ENCODE measurements around the gene C2CD4D.
"Not testable (repeated sequence)": the region's sequence is repeated elsewhere in the genome, so short reads cannot be mapped to it uniquely, and the experiment has no call there.

C2CD4D gene

DNA sequence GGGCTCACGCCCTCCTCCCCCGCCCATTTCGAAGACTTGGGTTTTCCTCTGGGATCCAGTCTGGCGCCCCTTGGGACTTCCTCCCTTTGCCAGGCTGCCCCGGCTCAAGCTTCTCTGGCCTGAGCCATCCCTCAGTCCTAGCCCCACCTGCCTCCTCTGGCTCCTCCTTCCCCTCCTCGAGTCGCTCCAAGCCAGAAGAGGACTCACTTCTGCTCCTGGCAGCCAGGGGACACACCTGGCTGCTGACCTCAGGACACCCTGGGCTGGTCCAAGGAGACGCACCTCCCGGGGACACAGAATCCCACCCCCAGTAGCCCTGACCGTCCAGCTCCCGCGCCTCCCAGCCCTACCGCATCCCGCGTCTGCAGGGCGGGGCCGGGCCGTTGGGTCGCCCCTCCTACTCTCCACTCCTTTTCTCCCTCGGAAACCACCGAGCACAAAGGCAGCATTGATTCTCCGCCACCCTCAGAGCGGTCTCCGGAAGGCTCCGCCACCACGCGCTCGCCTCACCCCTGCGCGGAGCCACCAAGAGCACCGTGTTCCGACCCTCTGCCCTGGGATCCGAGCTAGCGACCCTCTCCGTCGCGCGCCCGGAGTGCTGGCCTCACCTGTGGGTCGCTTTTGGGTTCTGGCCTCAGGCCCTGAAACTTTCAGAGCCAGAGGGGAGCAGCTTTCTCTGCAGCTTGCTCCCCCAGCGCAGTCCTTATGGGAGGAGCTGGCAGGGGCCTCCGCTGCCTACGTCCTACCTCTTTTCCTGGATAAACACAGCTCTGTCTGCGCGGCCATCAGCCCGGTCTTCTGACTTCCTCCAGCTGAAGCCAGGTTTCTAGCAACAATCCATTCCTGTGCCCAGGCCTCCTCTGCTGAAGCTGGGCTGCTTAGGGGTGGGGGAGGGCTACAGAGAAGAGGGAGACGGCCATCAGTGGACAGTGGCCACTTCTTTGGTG, at the start of gene C2CD4D:
Gene C2CD4D, minus strand, starts transcription at position 364 of the 947 bp plus-strand sequence. CDS start 831 bp downstream, outside the sequence.
- no peak for DNase-seq (ENCODE audit: low read depth in 2 of 2)

- no peak for DNase-seq (ENCODE audit: low read depth in 2 of 2)
These were observed 49.5 kb upstream of the C2CD4D start for GRCh38 chr1:151888972-151889570.

DNA sequence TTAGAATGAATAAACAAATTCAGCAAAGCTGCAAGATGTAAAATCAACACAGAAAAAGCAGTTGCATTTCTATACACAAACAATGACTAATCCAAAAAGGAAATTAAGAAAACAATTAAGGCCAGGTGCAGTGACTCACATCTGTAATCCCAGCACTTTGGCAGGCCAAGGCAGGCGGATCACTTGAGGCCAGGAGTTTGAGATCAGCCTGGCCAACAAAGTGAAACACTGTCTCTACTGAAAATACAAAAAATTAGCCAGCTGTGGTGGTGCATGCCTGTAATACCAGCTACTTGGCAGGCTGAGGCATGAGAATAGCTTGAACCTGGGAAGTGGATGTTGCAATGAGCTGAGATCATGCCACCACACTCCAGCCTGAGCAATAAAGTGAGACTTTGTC, 47.4 kb upstream of the C2CD4D start:
- no peak for DNase-seq (ENCODE audit: low read depth in 2 of 2)

GRCh38 chr1:151885479-151885878, 45.9 kb upstream of the C2CD4D start:
- DNase-seq (ENCODE audit: low read depth in 2 of 2): no peak

- not testable (repeated sequence) for DNase-seq (ENCODE audit: low read depth in 2 of 2)
These were observed 45.3 kb upstream of the C2CD4D start for GRCh38 chr1:151884879-151885278.

GRCh38 chr1:151884445-151884844, 44.8 kb upstream of the C2CD4D start:
- not testable (repeated sequence) for DNase-seq (ENCODE audit: low read depth in 2 of 2)

DNA sequence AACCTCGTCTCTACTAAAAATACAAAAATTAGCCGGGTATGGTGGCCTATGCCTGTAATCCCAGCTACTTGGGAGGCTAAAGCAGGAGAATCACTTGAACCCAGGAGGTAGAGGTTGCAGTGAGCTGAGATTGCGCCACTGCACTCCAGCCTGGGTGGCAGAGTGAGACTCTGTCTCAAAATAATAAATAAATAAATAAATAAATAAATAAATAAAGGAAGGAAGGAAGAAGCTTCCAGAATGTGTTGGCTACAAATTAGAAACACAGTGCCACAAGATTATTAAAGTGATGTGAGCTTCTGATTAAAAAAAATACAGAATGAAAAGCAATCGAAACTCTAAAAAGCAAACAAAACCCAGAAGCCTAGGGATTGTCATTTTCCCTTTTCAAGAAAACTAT, 44.3 kb upstream of the C2CD4D start:
- DNase-seq (ENCODE audit: low read depth in 2 of 2): not testable (repeated sequence)

DNA sequence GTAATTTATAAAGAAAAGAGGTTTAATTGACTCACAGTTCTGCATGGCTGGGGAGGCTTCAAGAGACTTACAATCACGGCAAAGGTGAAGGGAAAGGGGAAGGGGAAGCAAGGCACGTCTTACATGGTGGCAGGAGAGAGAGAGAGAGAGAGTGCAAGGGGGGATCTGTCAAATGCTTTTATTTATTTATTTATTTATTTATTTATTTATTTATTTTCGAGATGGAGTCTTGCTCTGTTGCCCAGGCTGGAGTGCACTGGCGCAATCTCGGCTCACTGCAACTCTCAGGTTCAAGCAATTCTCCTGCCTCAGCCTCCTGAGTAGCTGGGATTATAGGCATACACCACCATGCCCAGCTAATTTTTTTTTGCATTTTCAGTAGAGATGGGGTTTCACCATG, 43.3 kb upstream of the C2CD4D start:
- DNase-seq (ENCODE audit: low read depth in 2 of 2): not testable (repeated sequence)

DNA sequence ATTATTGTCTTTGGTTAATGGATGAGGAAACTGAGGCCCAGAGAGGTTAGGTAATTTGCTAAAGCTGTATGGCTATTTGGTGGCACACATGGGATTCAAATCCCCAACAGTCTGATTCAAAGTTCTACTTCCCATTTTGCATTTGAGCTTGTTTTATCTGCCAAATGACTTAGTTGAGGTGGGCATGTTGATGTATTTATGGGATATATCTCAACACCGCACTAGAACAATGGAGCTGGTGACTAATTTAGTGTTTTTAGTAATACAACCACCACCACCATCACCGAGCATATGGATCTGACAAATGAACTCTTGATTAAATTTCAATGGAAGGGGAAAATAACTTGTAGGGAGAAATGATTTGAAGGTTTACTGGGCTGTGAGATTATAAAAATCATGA, 42.8 kb upstream of the C2CD4D start:
- no peak for DNase-seq (ENCODE audit: low read depth in 2 of 2)

DNA sequence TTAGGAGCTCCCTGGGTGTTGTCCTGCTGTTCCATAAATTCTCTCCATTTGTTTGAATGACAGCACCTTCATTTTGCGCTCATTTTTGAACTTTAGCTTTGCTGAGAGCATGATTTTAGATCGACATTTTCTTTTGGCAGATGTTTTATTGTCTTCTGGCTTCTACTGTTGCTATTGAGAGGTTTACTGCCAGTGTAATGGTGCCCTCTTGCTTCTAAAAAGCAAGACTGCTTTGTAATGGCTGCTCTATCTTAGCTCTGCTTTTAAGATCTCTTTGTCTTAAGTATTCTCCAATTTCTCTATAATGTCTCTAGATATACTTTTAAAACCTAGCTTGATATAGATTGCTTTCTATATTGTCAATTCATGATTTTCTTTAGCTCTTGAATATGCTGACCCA, 41.9 kb upstream of the C2CD4D start:
- no peak for DNase-seq (ENCODE audit: low read depth in 2 of 2)

DNA sequence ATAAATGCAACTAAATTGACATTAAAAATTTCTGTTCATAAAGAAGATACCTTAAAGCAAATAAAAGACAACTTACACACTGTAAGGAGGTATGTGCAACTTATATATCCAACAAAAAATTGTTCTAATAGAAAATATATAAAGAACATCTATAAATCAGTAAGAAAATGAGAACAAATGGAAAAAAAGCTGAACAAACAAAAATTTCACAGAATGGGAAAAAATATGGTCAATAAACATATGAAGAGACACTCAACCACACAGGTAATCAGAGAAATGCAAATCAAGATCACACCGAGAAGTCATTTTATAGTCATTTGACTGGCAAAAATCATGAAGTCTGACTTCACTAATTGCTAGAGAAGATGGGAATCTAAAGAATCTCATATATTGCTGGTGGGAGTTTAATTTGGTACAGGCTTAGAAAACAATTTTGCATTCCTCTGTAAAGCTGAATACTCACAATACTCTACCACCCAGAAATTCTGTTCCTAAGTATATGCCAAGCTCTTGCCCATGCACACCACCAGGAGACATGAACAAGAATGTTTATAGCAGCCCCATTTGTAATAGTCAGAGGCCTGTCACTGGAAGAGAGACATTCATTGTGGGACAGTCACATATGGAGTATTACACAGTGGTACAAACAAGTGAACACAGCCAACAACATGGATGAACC, 35.9 kb upstream of the C2CD4D start:
- DNase-seq (ENCODE audit: low read depth in 2 of 2): no peak

DNA sequence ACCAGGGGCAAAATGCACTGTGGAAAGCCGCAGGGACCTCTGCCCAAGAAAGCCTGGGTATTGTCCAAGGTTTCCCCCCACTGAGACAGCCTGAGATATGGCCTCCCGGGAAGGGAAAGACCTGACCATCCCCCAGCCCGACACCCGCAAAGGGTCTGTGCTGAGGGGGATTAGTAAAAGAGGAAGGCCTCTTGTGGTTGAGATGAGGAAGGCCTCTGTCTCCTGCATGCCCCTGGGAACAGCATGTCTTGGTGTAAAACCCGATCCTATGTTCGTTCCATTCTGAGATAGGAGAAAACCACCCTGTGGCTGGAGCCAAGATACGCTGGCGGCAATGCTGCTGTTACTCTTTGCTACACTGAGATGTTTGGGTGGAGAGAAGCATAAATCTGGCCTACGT, 33.2 kb upstream of the C2CD4D start:
- not testable (repeated sequence) for DNase-seq (ENCODE audit: low read depth in 2 of 2)

DNA sequence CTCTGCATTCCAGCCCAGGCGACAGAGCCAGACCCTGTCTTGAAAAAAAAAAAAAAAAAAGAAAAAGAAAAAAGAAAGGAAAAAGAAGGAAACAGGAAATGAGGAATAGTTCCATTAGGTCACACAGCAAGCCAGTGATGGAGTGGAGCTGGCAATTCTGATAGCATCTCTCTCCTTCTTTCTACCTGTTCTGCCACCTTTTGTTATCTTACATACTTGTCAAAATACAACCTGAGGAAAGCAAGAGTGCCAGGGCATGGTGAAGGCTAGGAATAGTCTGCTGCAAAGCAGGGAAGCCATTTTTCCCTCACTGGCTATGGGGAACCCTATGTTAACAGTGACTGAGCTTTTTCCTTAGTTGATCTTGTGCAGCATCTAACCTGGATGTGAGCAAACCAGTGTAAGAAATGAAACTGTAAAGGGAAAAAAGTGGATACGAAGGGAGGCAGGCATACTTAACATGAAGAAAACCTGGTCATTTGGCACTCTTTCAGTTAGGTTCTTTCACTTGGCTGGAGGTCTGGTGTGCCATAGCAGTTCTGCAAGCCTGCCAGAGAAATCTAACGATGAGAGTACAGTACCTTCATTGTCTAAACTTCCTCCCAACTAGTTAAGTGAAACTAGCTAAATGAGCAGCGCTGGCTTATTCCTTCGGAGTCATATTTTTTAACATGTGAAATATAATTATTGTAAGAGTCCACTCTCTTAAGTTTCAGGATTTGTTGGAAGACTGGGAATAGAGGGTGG, 31.8 kb upstream of the C2CD4D start:
- no peak for DNase-seq (ENCODE audit: low read depth in 2 of 2)

GRCh38 chr1:151868486-151868885, 28.9 kb upstream of the C2CD4D start:
- DNase-seq (ENCODE audit: low read depth in 2 of 2): no peak

- DNase-seq (ENCODE audit: low read depth in 2 of 2): peak in 1 of 2 experiments; percentile 12
These were observed 28.3 kb upstream of the C2CD4D start for GRCh38 chr1:151867765-151868411.

- DNase-seq (ENCODE audit: low read depth in 2 of 2): no peak
These were observed 27.7 kb upstream of the C2CD4D start for GRCh38 chr1:151867321-151867720.

DNA sequence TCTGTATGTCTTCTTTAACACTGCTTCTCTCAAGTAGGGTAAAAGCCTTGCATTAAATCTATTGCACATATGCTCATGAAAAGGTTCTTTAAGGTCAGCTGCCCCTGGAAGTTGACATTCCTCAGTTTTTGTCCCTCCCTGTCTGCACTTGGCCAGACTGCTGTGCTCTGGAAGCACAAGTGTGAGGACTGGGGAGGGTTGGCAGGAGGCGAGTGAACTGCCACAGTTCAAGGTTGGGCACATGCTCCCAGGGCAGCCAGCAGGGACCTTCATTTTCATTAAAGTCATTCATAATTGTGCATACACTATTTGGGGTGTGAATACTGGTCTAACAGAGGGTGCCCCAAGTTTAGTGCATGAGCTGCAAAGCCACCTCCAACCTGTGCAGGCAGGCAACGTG, 24.8 kb upstream of the C2CD4D start:
- no peak for DNase-seq (ENCODE audit: low read depth in 2 of 2)

DNA sequence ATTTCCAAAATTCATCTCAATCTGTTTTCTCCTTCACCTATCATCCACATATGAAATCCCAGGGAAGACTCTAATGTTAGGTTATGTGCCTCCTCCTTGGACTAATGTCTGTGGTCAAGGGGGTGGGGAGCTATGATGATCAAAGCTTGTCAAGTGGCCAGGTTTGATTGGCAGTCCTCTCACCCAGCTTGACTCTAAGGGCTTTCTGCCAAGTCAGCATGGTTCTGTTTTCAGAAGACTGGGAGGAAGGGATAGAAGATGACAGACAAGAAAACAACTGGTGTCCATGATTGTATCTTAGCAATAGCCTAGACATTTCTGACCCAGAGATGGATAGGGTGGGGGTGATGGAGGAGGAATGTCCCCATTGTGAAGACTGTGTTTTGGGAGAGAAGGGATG, 23.0 kb upstream of the C2CD4D start:
- DNase-seq (ENCODE audit: low read depth in 2 of 2): no peak

DNA sequence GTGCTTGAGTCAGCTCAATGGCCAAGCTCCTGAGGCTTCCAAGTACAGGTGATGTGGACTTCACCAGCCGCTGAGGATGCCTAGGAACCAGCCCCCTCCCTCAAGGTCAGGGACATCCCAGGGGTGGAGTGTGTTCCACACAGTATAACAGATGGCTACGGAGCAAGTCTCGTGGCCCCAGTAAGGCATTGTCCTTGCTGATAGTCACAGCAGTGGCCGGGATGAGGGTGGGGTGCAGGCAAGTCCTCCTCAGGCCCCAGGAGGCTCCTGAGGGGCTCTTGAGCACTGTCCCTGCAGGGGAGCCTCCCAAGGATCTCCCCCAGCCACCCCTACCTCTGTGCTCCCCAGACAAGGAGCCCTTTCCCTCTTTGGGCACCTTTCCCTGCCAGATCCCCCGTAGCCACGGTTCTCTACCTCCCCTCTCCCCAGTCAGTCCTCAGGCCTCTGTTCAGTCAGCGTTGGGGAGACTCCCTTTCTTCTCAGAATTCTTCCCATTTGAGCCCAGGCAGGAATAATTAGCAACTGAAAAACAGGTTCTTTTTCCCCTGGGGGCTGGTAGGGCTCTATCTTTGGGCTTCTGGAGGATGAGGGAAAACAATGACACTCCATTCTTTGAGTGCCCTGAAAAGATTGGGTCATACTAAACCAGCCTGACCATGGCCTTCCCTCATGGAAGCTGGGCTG, 21.0 kb upstream of the C2CD4D start:
- DNase-seq (ENCODE audit: low read depth in 2 of 2): no peak

GRCh38 chr1:151859891-151860293, 20.3 kb upstream of the C2CD4D start:
- no peak for DNase-seq (ENCODE audit: low read depth in 2 of 2)
